Esophagus muscularis mucosa (tissue), 4 donors: ENCODE results near the gene IGFL2. TPM values are rescaled to one million over a fixed set of nuclear protein-coding genes. Genes with fewer than 3 reads are reported as not detected.
"Not testable (repeated sequence)": the region's sequence is repeated elsewhere in the genome, so short reads cannot be mapped to it uniquely, and the experiment has no call there.

Source experiments
- DNase-seq: peaks from one replicate; pipeline ENCODE4 v3.0.0-alpha.2; 2017; ENCODE audit errors: extremely low spot score
- H3K27ac ChIP-seq, 4 donors: fragments of 200-600 bp; sonication (generic); replicated peaks in 1 of 4; 1 replicate in 3 of 4; 2 replicates in 1 of 4; pipeline ENCODE4 v1.5.1; 2016 to 2019; ENCODE audit warnings: mild to moderate bottlenecking in 1 of 4
- H3K27me3 ChIP-seq, 4 donors: fragments of 200-600 bp; sonication (generic); one replicate each; pipeline versions ENCODE4 v1.5.1 to v1.6.0; 2016 to 2019
- H3K36me3 ChIP-seq, 4 donors: fragments of 200-600 bp; sonication (generic); one replicate each; pipeline ENCODE4 v1.5.1; 2016 to 2019
- H3K4me1 ChIP-seq, 4 donors: fragments of 200-600 bp; sonication (generic); one replicate each; pipeline ENCODE4 v1.5.1; 2016 to 2019
- H3K4me3 ChIP-seq, 4 donors: fragments of 200-600 bp; sonication (generic); 1 replicate in 2 of 4; 2 replicates in 2 of 4; pipeline ENCODE4 v1.5.1; 2016 to 2019; ENCODE audit warnings: mild to moderate bottlenecking in 4 of 4, moderate library complexity in 1 of 4
- H3K9me3 ChIP-seq, 4 donors: fragments of 200-600 bp; sonication (generic); 1 replicate in 3 of 4; 2 replicates in 1 of 4; pipeline ENCODE4 v1.5.1; 2016 to 2019
- EP300 ChIP-seq: sonication (generic); formaldehyde crosslinking; IDR thresholded peaks from one replicate; pipeline ENCODE4 v1.6.1; 2017; ENCODE audit warnings: antibody characterized with exemption
- POLR2A ChIP-seq: fragments of 450-650 bp; IDR thresholded peaks from one replicate; pipeline ENCODE4 v1.6.1; 2017; ENCODE audit warnings: antibody characterized with exemption, moderate library complexity, mild to moderate bottlenecking, low read depth
- POLR2AphosphoS5 ChIP-seq, 2 donors: sonication (generic); formaldehyde crosslinking; IDR thresholded peaks; one replicate each; pipeline ENCODE4 v1.6.1; 2017; ENCODE audit warnings: antibody characterized with exemption in 2 of 2
- WGBS: methylation state at CpG from one replicate; pipeline ENCODE4 v1.1.5; 2018; 5-methylcytosine and 5-hydroxymethylcytosine counted together
- intact Hi-C: fragments of 100-400 bp; cut with DNase I; formaldehyde crosslinking; loops from one replicate; pipeline ENCODE4 v1.15.1; 2023
- total RNA-seq, 4 donors: library from RNA; depleted of rRNA; stranded (reverse); fragments of >200 nt; gene quantifications; one replicate each; pipeline versions ENCODE4 v1.1.0 to v1.2.1, GENCODE V29; 2016
- TF ChIP-seq, protein P1 (sequence below), 3 experiments: fragments of 200-600 bp in 2 of 3; fragments of 450-650 bp in 1 of 3; sonication (generic) in 2 of 3; IDR thresholded peaks; one replicate each; pipeline ENCODE4 v1.5.1; 2017 to 2019; ENCODE audit warnings: antibody characterized with exemption in 3 of 3, mild to moderate bottlenecking in 2 of 3, moderate library complexity in 1 of 3

Gene IGFL2
- total RNA-seq, 4 donors from 2014 or later, result not detected

DNA sequence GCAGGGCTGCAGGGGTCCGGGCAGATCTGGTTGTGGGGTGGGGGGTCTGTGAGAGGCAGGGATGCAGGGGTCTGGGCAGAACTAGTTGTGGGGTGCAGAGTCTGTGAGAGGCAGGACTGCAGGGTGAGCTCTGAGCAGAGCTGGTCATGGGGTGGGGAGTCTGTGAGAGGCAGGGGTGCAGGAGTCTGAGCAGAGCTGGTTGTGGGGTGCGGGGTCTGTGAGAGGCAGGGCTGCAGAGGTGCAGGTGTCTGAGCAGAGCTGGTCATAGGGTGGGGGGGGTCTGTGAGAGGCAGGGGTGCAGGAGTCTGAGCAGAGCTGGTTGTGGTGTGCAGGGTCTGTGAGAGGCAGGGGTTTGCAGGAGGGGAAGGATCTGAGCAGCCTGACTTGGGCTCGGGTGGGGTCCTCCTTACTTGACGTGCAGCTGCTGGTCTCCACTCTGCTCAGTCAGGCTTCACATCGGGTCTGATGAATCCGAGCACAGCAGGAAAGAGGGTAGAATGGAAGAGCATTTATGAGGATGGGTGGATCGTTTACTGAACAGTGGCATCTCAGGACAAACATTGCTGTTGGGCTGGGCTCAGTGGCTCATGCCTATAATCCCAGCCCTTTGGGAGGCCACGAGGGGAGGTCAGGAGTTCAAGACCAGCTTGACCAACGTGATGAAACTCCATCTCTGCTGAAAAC, 31.2 kb downstream of the IGFL2 start:
- Histone ChIP-seq H3K36me3 (no peaks in the 10 kb centered on the region), H3K4me1 (no peaks in the 10 kb centered on the region), H3K27me3 (peaks cover 0 to 39% (median 0%) of the 10 kb centered on the region in 4 donors), H3K27ac (no peak overlapping the region), H3K4me3 (no peak overlapping the region), H3K9me3 (no peaks in the 10 kb centered on the region)
- no peak for TF ChIP-seq EP300
- no peak for TF ChIP-seq POLR2AphosphoS5 (IDR thresholded peaks at IDR 0.05)
- TF ChIP-seq, protein P1, sequence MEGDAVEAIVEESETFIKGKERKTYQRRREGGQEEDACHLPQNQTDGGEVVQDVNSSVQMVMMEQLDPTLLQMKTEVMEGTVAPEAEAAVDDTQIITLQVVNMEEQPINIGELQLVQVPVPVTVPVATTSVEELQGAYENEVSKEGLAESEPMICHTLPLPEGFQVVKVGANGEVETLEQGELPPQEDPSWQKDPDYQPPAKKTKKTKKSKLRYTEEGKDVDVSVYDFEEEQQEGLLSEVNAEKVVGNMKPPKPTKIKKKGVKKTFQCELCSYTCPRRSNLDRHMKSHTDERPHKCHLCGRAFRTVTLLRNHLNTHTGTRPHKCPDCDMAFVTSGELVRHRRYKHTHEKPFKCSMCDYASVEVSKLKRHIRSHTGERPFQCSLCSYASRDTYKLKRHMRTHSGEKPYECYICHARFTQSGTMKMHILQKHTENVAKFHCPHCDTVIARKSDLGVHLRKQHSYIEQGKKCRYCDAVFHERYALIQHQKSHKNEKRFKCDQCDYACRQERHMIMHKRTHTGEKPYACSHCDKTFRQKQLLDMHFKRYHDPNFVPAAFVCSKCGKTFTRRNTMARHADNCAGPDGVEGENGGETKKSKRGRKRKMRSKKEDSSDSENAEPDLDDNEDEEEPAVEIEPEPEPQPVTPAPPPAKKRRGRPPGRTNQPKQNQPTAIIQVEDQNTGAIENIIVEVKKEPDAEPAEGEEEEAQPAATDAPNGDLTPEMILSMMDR (IDR thresholded peaks at IDR 0.05), result no peak
- TF ChIP-seq POLR2A, result no peak
- no peak for DNase-seq
- intact Hi-C loops, result no loop called here
- WGBS, result 57% methylated on average over 9 of the region's 9 CpGs

DNA sequence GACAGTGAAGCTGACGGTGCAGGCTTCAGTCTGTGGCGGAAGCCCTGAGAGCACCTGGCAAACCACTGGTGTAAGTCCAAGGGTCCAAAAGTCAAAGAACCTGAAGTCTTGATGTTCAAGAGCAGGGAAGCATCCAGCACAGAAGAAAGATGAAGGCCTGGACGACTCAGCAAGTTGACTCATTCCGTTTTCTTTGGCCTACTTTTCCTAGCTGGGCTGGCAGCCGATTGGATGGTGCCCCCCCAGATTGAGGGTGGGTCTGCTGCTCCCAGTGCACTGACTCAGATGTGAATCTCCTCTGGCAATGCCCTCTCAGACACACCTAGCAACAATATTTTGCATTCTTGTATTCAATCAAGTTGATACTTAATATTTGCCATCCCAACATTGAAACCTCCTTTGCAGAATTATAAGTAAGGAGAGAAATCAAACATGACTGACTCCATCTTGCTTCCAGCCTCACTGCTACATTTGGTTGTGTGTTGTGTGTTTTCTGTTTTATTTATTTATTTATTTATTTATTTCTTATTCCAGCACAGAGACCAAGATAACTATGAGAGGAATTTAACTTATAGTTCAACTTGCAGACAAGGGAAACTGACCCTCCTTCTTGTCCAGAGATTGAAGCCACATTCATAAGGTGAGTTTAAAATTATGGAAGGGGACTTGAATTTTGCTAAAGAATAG, 32.8 kb downstream of the IGFL2 start:
- Histone ChIP-seq H3K36me3 (no peaks in the 10 kb centered on the region), H3K27ac (no peak overlapping the region), H3K4me3 (no peak overlapping the region), H3K9me3 (no peaks in the 10 kb centered on the region), H3K27me3 (peaks cover 0 to 34% (median 0%) of the 10 kb centered on the region in 4 donors), H3K4me1 (no peaks in the 10 kb centered on the region)
- TF ChIP-seq, protein P1 (IDR thresholded peaks at IDR 0.05), result no peak
- TF ChIP-seq POLR2A (no peak), POLR2AphosphoS5 (IDR thresholded peaks at IDR 0.05) (no peak), EP300 (no peak)
- WGBS, result 50% methylated on average over 5 of the region's 5 CpGs
- intact Hi-C loops, result no loop called here
- DNase-seq, result no peak

DNA sequence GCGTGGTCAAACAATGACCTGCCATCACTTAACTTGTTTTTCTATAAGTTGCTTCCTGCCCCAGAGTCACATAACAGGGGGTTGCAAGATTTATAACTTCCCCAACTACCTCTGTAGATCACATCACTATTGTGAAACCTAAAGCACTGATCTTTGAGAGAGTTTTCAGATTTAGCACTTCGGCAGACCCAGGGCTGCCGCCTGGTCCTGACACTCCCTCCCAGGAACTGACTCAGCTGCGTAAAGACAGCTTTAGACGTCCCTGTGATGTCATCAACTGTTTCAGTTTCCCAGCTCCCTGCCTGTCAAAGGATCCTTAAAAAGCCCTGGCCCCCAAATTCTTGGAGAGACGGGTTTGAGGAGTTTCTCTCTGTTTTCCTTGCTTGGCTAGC, 33.3 kb downstream of the IGFL2 start:
- intact Hi-C loops, result no loop called here
- TF ChIP-seq, protein P1 (IDR thresholded peaks at IDR 0.05), result no peak
- TF ChIP-seq POLR2A, result no peak
- no peak for TF ChIP-seq POLR2AphosphoS5 (IDR thresholded peaks at IDR 0.05)
- no peak for TF ChIP-seq EP300
- H3K4me3 ChIP-seq, result no peak overlapping the region
- WGBS, result 47% methylated on average over 6 of the region's 6 CpGs
- no peaks in the 10 kb centered on the region for H3K4me1 ChIP-seq
- no peak for DNase-seq
- no peaks in the 10 kb centered on the region for H3K36me3 ChIP-seq
- no peak overlapping the region for H3K27ac ChIP-seq
- no peaks in the 10 kb centered on the region for H3K9me3 ChIP-seq
- peaks cover 0 to 32% (median 0%) of the 10 kb centered on the region in 4 donors for H3K27me3 ChIP-seq

DNA sequence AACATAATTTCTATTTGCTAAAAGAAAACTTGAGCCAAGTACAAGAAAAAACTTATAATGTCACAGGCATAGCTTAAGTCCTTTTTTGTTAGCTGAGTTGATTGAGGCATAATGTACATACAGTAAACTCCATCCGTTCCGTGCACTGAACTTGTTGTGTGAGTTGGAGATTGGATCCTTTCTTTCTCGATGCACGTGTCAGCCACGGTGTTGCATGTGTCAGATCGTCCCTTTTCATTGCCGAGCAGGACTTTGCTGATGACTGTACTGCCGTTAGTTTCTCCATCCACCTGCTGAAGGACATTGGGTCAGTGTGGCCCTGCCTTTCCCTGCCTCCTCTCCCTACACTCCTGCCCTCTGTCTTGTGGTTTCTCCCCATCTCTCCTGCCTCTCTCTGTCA, 34.4 kb downstream of the IGFL2 start:
- intact Hi-C loops, result no loop called here
- no peak for DNase-seq
- Histone ChIP-seq H3K4me3 (no peak overlapping the region), H3K36me3 (no peaks in the 10 kb centered on the region), H3K27ac (no peak overlapping the region), H3K4me1 (no peaks in the 10 kb centered on the region), H3K27me3 (peaks cover 0 to 22% (median 0%) of the 10 kb centered on the region in 4 donors), H3K9me3 (no peaks in the 10 kb centered on the region)
- no peak for TF ChIP-seq EP300
- no peak for TF ChIP-seq POLR2AphosphoS5 (IDR thresholded peaks at IDR 0.05)
- TF ChIP-seq POLR2A, result no peak
- TF ChIP-seq, protein P1 (IDR thresholded peaks at IDR 0.05), result no peak
- WGBS, result 87% methylated on average over 8 of the region's 8 CpGs

DNA sequence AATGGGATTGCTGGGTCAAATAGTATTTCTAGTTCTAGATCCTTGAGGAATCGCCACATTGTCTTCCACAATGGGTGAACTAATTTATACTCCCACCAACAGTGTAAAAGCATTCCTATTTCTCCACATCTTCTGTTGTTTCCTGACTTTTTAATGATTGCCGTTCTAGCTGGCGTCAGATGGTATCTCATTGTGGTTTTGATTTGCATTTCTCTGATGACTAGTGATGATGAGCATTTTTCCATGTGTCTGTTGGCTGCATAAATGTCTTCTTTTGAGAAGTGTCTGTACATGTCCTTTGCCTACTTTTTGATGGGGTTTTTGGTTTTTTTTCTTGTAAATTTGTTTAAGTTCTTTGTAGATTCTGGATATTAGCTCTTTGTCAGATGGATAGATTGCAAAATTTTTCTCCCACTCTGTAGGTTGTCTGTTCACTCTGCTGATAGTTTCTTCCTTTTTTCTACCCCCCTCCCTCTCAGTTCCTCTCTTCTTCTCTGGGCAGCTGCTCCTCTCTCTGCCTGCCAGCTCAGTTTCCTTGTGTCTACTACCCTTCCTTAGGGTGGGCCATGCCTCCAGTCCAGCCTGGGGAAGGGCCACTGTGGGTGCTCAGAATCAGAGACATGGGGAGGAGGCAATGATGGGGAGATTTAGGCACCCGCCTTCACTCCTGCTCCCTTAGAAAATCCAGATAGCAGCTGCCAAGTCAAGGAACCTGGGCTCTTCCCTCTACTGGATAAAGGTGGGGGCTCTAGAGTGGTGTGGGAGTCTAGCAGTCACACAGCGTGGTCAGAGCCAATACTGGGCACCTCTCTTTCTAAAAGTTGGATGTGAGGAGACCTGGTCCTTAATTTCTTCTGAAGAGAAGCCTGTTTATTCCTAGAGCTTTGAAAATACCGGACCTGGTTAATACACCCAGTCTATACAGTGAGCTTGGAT, 37.0 kb downstream of the IGFL2 start:
- DNase-seq, result not testable (repeated sequence)
- intact Hi-C loops, result loop anchor here (5.0 kb wide), 1 partner anchor 108 kb away; no protein-coding TSS in a partner anchor

More for the DNA sequence above, 37.0 kb downstream of the IGFL2 start:
- H3K27ac ChIP-seq, H3K4me3 ChIP-seq, H3K9me3 ChIP-seq, H3K4me1 ChIP-seq, H3K36me3 ChIP-seq: not testable (repeated sequence)
- 80% methylated on average over 6 of the region's 6 CpGs for WGBS
- peaks cover 0 to 23% (median 0%) of the 10 kb centered on the region in 4 donors for H3K27me3 ChIP-seq
